DMS53 treated with DMSO at 0.1 percent for 48 hours (cell line): ENCODE data around the gene VWA5A.
A peak's percentile ranks its signal among the peaks of the same experiment; 100 is the strongest.
"Not testable (repeated sequence)": the region's sequence is repeated elsewhere in the genome, so short reads cannot be mapped to it uniquely, and the experiment has no call there.

Source experiments
- DNase-seq: peaks from one replicate; lab custom pipeline; 2025; ENCODE audit not compliant: unreplicated experiment; lab: John Stamatoyannopoulos, UW

Gene VWA5A

DNA sequence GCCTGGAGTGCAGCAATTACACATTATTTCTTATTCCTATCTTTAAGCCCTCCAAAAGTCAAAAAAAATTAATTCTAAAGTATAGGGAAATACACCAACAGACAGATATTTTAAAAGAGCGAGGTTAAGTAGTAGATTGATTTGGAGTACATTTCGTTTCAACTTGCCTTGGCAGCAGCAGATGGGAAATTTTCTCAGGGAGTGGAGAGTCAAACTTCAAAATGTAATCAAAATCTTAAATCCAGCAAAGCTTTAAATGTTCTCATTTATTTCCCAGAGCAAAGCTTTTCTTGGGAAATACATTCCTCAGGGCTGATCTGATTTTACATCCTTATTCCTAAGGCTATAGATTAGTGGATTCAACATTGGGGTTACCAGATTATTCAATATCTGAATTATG is 21.9 kb upstream of the VWA5A start:
- DNase-seq, result no peak

GRCh38 chr11:124094731-124095130 is 20.5 kb upstream of the VWA5A start:
- DNase-seq, result no peak

DNA sequence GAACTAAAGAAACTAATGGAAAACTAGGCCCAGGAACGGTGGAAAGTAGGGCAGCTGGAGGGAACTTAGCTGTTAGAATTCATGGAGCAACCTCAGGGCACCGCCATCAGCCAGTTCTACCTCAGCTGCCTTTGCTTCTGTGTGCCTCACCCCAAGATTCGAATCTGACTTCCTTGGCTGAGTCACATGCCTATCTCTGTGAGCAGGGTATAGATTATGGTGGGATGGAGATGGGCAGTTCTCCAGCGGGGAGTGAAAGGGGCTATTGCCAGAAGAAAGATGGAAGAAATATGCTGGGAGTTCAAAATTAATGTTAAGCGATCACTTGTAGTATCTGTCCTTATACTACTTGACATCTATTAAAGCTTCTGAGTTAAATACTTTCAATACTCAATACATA is 18.9 kb upstream of the VWA5A start:
- DNase-seq, result no peak

GRCh38 chr11:124098141-124098540 is 17.1 kb upstream of the VWA5A start:
- no peak for DNase-seq

GRCh38 chr11:124101737-124102136 is 13.5 kb upstream of the VWA5A start:
- no peak for DNase-seq

GRCh38 chr11:124108156-124108555 is 7.1 kb upstream of the VWA5A start:
- peak; percentile 60 for DNase-seq

GRCh38 chr11:124109377-124109776 is 5.9 kb upstream of the VWA5A start:
- no peak for DNase-seq

GRCh38 chr11:124110201-124110600 is 5.0 kb upstream of the VWA5A start:
- no peak for DNase-seq

DNA sequence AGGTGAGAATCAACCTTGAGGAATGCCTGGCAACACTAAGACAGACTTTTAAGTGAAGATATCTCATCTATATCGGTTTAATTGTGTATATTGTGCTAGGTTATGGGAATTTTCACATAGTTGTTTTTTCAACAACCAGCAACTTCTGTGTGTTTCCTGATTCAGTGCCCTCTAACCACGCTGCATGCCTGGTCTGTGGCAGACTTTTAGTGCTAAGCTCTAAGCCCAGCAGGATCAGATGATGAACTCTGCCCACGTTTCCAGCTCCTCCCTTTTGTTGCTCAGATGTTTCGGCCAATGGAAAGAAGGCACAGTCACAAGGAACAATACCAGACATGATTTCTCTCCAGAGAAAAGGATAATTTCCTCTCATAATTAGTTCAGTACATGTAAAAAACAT is 1.4 kb upstream of the VWA5A start:
- DNase-seq, result no peak

DNA sequence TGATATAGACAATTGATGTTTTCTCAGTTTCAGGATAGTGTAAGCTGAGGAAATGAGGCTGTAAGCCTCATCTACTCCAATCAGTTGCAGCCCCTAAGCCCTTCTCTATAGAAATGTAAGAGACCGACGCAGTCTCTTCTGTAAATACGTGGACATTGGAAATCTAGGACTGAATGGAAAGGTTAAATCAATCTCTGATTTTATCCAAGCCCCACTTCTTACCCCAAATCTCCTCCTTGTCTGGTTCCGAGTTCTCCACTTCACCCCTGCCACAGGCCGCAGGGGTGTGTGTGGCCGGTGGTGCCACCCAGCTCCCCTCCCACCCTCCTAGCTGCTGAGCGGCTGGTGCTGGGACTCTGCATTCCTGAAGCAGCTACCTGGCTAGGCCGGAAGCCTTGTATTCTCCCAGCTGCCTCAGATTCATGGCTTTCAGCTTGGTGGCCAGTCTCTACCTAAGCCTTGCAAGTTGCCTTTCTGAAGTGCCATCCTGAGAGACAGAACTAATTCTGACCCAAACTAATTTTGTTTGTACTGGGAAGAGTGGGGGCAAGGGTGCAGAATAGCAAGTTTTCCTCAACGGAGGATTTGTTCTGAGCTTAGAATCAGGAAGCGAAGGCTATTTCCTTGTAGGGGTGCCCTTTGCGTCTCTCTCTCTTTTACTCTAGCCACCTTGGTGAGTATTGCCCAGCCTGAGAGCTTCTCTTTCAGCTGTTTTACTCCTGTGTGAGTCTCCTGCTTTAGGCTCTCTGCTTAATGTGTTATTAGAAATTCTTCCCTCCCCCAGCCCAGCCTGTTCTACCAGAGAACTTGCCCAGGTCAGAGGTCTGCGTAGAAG is 749 bp downstream of the VWA5A start:
- peak; percentile 66 for DNase-seq

GRCh38 chr11:124119103-124119502 is 3.9 kb downstream of the VWA5A start:
- DNase-seq, result no peak

- no peak for DNase-seq
These were observed 5.6 kb downstream of the VWA5A start for GRCh38 chr11:124120891-124121290.

GRCh38 chr11:124122123-124122522 is 6.9 kb downstream of the VWA5A start:
- no peak for DNase-seq

GRCh38 chr11:124123622-124124021 is 8.4 kb downstream of the VWA5A start:
- DNase-seq, result no peak

DNA sequence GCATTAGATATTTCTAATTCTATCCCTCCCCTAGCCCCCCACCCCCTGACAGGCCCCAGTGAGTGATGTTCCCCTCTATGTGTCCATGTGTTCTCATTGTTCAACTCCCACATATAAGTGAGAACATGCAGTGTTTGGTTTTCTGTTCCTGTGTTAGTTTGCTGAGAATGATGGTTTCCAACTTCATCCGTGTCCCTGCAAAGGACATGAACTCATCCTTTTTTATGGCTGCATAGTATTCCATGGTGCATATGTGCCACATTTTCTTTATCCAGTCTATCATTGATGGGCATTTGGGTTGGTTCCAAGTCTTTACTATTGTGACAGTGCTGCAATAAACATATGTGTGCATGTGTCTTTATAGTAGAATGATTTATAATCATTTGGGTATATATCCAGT is 11.9 kb downstream of the VWA5A start:
- DNase-seq, result not testable (repeated sequence)

GRCh38 chr11:124143034-124143433 is 27.8 kb downstream of the VWA5A start:
- DNase-seq, result no peak

GRCh38 chr11:124147951-124148350 is 32.7 kb downstream of the VWA5A start:
- no peak for DNase-seq

DNA sequence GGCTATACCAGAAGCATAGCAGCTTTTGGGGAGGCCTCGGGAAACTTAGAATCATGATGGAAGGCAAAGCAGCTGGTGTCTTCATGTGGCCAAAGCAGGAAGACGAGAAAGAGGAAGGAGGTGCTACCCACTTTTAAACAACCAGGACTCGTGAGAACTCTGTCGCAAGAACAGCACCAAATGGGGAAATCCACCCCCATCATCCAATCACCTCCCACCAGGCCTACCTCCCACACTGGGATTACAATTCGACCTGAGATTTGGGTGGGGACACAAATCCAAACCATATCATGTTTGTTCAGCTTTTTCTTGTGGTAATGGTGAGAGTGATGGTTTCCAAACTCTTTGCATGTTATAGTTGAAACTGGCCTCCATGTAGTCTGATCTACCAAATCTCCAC is 35.4 kb downstream of the VWA5A start:
- no peak for DNase-seq

DNA sequence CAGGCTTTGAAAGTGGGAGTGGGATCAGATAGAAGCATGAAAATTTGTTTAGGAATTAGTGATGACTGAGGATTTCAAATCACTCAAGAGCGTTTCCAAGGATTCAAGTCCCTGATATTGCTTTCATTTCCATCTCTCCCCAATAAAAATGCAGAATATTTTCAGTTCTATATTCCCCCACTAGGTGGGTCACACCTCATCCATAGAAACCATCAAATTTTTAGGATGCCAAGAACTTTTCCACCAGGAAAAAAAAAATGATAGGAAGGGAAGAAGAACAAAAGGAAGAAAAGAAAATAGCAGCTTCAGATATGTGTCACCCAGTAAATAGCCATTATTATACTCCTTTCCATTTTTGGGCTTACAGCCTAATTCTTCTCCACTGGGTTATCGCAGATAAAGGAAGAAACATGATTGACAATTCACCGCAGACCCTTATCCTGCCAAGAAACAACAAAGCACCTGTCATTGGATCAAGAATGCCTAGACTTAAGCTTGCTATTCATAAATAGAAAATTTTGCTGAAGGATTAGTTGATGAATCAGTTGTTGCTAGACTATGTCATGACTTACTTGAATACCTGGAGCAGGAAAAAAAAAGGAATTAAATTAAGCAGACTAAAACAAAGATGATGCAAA is 37.6 kb downstream of the VWA5A start:
- no peak for DNase-seq

DNA sequence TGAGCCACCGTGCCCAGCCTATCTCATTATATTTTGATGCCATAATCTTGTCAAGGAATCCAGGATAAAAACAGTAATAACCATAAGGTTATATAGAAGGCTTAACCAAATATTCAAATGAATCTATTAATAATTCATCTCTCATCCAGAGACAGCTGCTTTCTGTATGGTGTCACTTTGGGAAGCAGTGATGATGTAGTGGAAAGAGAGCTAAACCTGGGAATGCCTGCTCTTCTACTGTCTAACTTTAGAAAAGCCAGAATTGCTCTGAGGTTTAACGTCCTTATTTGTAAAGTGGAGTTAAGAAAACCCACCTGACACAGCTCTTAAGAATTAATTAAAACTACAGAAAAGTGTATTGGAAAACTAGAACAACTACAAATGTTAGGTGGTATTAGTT is 38.6 kb downstream of the VWA5A start:
- DNase-seq, result no peak

- no peak for DNase-seq
These were observed 44.2 kb downstream of the VWA5A start for GRCh38 chr11:124159481-124159880.

DNA sequence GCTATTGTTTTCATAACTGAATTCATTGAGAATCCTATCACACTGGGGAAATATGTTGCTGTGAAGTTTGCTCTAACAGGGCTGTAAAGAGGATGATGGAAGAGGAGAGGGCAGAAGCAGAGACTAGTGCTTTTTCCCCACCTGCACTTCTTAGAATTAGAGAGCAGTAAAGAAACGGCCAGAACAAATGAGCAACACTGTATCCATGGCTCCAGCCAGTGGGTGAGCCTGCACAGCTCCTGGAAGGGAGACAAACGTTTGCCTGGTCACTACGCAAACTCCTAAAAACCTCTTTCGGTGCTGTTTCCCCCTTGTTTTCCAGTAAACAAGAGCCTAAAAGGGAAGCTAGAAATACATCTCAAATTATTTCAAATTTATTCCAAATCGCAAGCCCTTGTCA is 45.7 kb downstream of the VWA5A start:
- no peak for DNase-seq

DNA sequence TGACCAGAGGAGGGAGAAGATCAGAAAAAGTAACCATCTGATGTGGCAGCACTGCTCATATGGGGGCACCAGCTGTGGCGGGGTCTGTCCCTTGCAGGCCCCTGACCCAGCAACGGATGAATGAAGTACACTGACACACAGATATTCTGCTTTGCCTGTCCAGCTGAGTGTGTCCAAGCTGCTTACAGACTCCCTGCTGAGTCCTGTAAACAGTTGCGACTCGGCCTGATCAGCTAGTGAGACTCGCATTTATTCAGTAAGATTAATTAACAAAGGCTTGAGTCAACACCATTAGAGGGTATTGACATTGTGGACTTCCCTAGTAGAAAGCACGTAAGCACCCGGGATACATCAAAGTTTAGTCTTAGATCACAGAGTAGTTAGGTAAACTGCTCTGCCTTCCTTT is 52.6 kb downstream of the VWA5A start:
- DNase-seq, result peak; percentile 38
